Measurements from ENCODE around the gene RAPGEF5.

DNA sequence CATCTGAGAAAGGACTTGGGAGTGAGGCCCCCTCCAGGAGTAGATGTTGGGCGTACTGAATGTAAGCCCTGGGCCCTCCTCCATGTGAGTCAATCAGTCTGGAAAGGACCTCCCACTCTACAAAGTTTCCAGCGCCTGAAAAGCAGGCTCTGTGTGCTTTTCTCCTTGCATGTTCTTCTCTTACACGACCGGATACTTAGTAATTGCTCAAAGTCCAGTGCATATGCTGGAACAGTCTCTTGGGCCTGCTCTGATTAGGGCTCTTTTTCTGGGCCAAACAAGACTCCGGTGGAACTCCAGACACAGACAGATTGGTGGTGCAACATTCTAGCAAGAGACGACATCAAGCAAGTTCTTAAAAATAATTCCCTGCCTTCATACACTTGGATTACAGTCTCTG lies 38.3 kb upstream of the RAPGEF5 start:
- TF ChIP-seq, protein P1, sequence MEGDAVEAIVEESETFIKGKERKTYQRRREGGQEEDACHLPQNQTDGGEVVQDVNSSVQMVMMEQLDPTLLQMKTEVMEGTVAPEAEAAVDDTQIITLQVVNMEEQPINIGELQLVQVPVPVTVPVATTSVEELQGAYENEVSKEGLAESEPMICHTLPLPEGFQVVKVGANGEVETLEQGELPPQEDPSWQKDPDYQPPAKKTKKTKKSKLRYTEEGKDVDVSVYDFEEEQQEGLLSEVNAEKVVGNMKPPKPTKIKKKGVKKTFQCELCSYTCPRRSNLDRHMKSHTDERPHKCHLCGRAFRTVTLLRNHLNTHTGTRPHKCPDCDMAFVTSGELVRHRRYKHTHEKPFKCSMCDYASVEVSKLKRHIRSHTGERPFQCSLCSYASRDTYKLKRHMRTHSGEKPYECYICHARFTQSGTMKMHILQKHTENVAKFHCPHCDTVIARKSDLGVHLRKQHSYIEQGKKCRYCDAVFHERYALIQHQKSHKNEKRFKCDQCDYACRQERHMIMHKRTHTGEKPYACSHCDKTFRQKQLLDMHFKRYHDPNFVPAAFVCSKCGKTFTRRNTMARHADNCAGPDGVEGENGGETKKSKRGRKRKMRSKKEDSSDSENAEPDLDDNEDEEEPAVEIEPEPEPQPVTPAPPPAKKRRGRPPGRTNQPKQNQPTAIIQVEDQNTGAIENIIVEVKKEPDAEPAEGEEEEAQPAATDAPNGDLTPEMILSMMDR (IDR thresholded peaks at IDR 0.05 in 4 of 5, conservative IDR thresholded peaks at IDR 0.05 in 1 of 5) = no peak
- no peak for TF ChIP-seq POLR2A (IDR thresholded peaks at IDR 0.05)

Measured in gastrocnemius medialis (tissue), 4 donors.